H1 (cell line): ENCODE results near the gene CACNA1A. TPM values are rescaled to one million over a fixed set of nuclear protein-coding genes. Genes with fewer than 3 reads are reported as not detected.
"Not testable (repeated sequence)": the region's sequence is repeated elsewhere in the genome, so short reads cannot be mapped to it uniquely, and the experiment has no call there.

Source experiments
- CTCF ChIA-PET: fragments of 300-600 bp; sonication (Branson Sonifier 250); formaldehyde crosslinking; loops from one replicate; lab custom pipeline; 2021; ENCODE audit not compliant: partially characterized antibody; lab: Charles Lee
- POLR2A ChIA-PET: fragments of 300-600 bp; sonication (Branson Sonifier 250); formaldehyde crosslinking; loops from one replicate; lab custom pipeline; 2021; ENCODE audit warnings: inconsistent platforms; ENCODE audit not compliant: partially characterized antibody; lab: Charles Lee
- DNase-seq, 2 experiments: peaks; one replicate each; pipeline versions ENCODE4 v3.0.0 to v3.0.0-alpha.2; 2010 to 2022; ENCODE audit warnings: low spot score in 2 of 2, low read depth in 1 of 2, mixed read lengths in 1 of 2
- FAIRE-seq: peaks from 2 replicates; lab custom pipeline; 2011; peaks lifted over from hg19 to GRCh38; lab: Jason Lieb, UNC
- H2AFZ ChIP-seq: 2 replicates; pipeline ENCODE4 v1.8.1; 2012; ENCODE audit warnings: low read length, inconsistent platforms
- H2AK5ac ChIP-seq: 2 replicates; pipeline ENCODE4 v1.6.1; 2013; ENCODE audit warnings: low read depth, low read length
- H2BK120ac ChIP-seq: replicated peaks from 2 replicates; pipeline ENCODE3; 2013; ENCODE audit warnings: low read depth, low read length, inconsistent platforms
- H2BK12ac ChIP-seq: 2 replicates; pipeline ENCODE4 v1.6.1; 2013; ENCODE audit warnings: low read depth, low read length
- H2BK15ac ChIP-seq: 2 replicates; pipeline ENCODE4 v1.6.1; 2013; ENCODE audit warnings: low read length
- H2BK20ac ChIP-seq: 2 replicates; pipeline ENCODE4 v1.6.1; 2013; ENCODE audit warnings: low read length
- H2BK5ac ChIP-seq: 2 replicates; pipeline ENCODE4 v1.6.1; 2013; ENCODE audit warnings: low read depth, low read length
- H3K14ac ChIP-seq: 2 replicates; pipeline ENCODE4 v1.6.1; 2013; ENCODE audit warnings: inconsistent platforms; ENCODE audit not compliant: insufficient read length
- H3K18ac ChIP-seq: 2 replicates; pipeline ENCODE4 v1.6.1; 2013; ENCODE audit warnings: low read length; ENCODE audit errors: extremely low read depth
- H3K23ac ChIP-seq: 2 replicates; pipeline ENCODE4 v1.6.1; 2013; ENCODE audit warnings: inconsistent platforms; ENCODE audit not compliant: insufficient read length
- H3K23me2 ChIP-seq: 2 replicates; pipeline ENCODE4 v1.6.1; 2013; ENCODE audit warnings: low read depth, low read length
- H3K27ac ChIP-seq: 2 replicates; pipeline ENCODE4 v1.6.1; 2011; ENCODE audit warnings: low read depth, low read length, inconsistent platforms
- H3K27me3 ChIP-seq, 4 experiments: replicated peaks in 1 of 4; 1 replicate in 1 of 4; 2 replicates in 3 of 4; pipeline versions ENCODE4 v1.6.1 to v1.8.1; 2011 to 2013; ENCODE audit warnings: low read length in 3 of 4, mild to moderate bottlenecking in 3 of 4, inconsistent platforms in 2 of 4, mixed read lengths in 2 of 4, moderate library complexity in 1 of 4; ENCODE audit not compliant: control insufficient read depth in 3 of 4, insufficient read depth in 3 of 4; ENCODE audit errors: extremely low read depth in 1 of 4
- H3K36me3 ChIP-seq, 4 experiments: 2 replicates each; pipeline versions ENCODE4 v1.6.1 to v1.8.1; 2011 to 2013; ENCODE audit warnings: mild to moderate bottlenecking in 4 of 4, low read length in 3 of 4, moderate library complexity in 2 of 4, control low read depth in 1 of 4, inconsistent platforms in 1 of 4; ENCODE audit not compliant: insufficient read depth in 4 of 4, control insufficient read depth in 2 of 4
- H3K4ac ChIP-seq: replicated peaks from 2 replicates; pipeline ENCODE3; 2013; ENCODE audit warnings: low read length, low read depth, mixed read lengths, inconsistent platforms; ENCODE audit not compliant: insufficient read length
- H3K4me1 ChIP-seq, 4 experiments: replicated peaks in 1 of 4; 1 replicate in 1 of 4; 2 replicates in 3 of 4; pipeline versions ENCODE4 v1.6.1 to v1.8.1; 2011 to 2013; ENCODE audit warnings: low read length in 3 of 4, inconsistent platforms in 2 of 4, mixed read lengths in 1 of 4; ENCODE audit not compliant: insufficient read depth in 4 of 4, control insufficient read depth in 3 of 4
- H3K4me2 ChIP-seq, 2 experiments: 2 replicates each; pipeline versions ENCODE4 v1.6.1 to v1.8.1; 2011 to 2013; ENCODE audit warnings: low read depth in 2 of 2, low read length in 2 of 2, control low read depth in 1 of 2, inconsistent platforms in 1 of 2, mild to moderate bottlenecking in 1 of 2; ENCODE audit not compliant: insufficient read depth in 1 of 2
- H3K4me3 ChIP-seq, 4 experiments: fragments of 200-600, 300-600 bp in 1 of 4; sonication (generic), shearing (Covaris generic), sonication (Bioruptor Twin) in 1 of 4; 2 replicates each; pipeline versions ENCODE4 v1.5.1 to v1.8.1; 2011 to 2016; ENCODE audit warnings: low read length in 4 of 4, low read depth in 3 of 4, control low read depth in 2 of 4, inconsistent platforms in 2 of 4, mild to moderate bottlenecking in 2 of 4, mixed read lengths in 1 of 4, moderate library complexity in 1 of 4; ENCODE audit not compliant: insufficient read depth in 2 of 4; ENCODE audit errors: extremely low read depth in 1 of 4
- H3K56ac ChIP-seq: replicated peaks from 2 replicates; pipeline ENCODE3; 2013; ENCODE audit warnings: low read depth, mild to moderate bottlenecking, mixed read lengths, low read length, inconsistent platforms; ENCODE audit not compliant: insufficient read length
- H3K79me1 ChIP-seq: 2 replicates; pipeline ENCODE4 v1.6.1; 2013; ENCODE audit warnings: low read depth, low read length, control low read depth
- H3K79me2 ChIP-seq, 2 experiments: 2 replicates each; pipeline versions ENCODE4 v1.6.1 to v1.8.1; 2012 to 2013; ENCODE audit warnings: low read length in 2 of 2, mild to moderate bottlenecking in 2 of 2, inconsistent platforms in 1 of 2; ENCODE audit not compliant: insufficient read depth in 2 of 2, control insufficient read depth in 1 of 2
- H3K9ac ChIP-seq, 4 experiments: replicated peaks in 1 of 4; 1 replicate in 1 of 4; 2 replicates in 3 of 4; pipeline versions ENCODE4 v1.6.1 to v1.8.1; 2011 to 2013; ENCODE audit warnings: low read depth in 3 of 4, low read length in 3 of 4, control low read depth in 2 of 4, mild to moderate bottlenecking in 2 of 4, moderate library complexity in 2 of 4, inconsistent platforms in 1 of 4; ENCODE audit errors: extremely low read depth in 1 of 4
- H3K9me3 ChIP-seq, 2 experiments: 2 replicates each; pipeline versions ENCODE4 v1.6.1 to v1.8.1; 2012 to 2013; ENCODE audit warnings: mild to moderate bottlenecking in 2 of 2, moderate library complexity in 2 of 2, control low read depth in 1 of 2, inconsistent platforms in 1 of 2, low read depth in 1 of 2, low read length in 1 of 2, mixed read lengths in 1 of 2; ENCODE audit not compliant: insufficient read depth in 2 of 2
- H4K20me1 ChIP-seq, 2 experiments: replicated peaks in 1 of 2; 2 replicates each; pipeline versions ENCODE3 to v1.8.1; 2011 to 2013; ENCODE audit warnings: inconsistent platforms in 2 of 2, low read length in 2 of 2, mild to moderate bottlenecking in 1 of 2; ENCODE audit not compliant: insufficient read depth in 2 of 2, control insufficient read depth in 1 of 2
- H4K5ac ChIP-seq: 2 replicates; pipeline ENCODE4 v1.6.1; 2013; ENCODE audit warnings: low read length, low read depth, mixed read lengths, inconsistent platforms; ENCODE audit not compliant: insufficient read length
- H4K8ac ChIP-seq: 2 replicates; pipeline ENCODE4 v1.8.0; 2013; ENCODE audit warnings: mild to moderate bottlenecking, moderate library complexity, low read length, inconsistent platforms; ENCODE audit not compliant: insufficient read depth; ENCODE audit errors: extremely low read depth
- H4K91ac ChIP-seq: replicated peaks from 2 replicates; pipeline ENCODE3; 2013; ENCODE audit warnings: low read length, mixed read lengths, inconsistent platforms; ENCODE audit not compliant: insufficient read length
- WGBS, 2 experiments: shearing (Covaris generic) in 1 of 2; methylation state at CpG; one replicate each; pipeline versions ENCODE4 v1.1.6 to v1.1.7; 2013 to 2015; ENCODE audit warnings: low lambda C conversion rate in 2 of 2, mixed read lengths in 2 of 2, inconsistent platforms in 1 of 2, low coverage in 1 of 2, missing lambda C conversion rate in 1 of 2; ENCODE audit not compliant: insufficient replicate concordance in 2 of 2, insufficient coverage in 1 of 2, insufficient read length in 1 of 2; ENCODE audit errors: extremely low coverage in 1 of 2, missing lambda C conversion rate in 1 of 2; 5-methylcytosine and 5-hydroxymethylcytosine counted together
- polyA plus RNA-seq, 7 experiments: library from polyadenylated mRNA; depleted of rRNA in 3 of 7; stranded (reverse) in 5 of 7; unstranded in 2 of 7; fragments of >200 nt in 5 of 7; fragments of 200-250 nt in 2 of 7; gene quantifications; 1 replicate in 5 of 7; 2 replicates in 1 of 7; 4 replicates in 1 of 7; pipeline versions ENCODE4 v1.2.1 to v1.2.3, GENCODE V29; 2011 to 2013; ENCODE audit warnings: missing spikeins in 2 of 7, mixed read lengths in 2 of 7
- total RNA-seq: library from RNA; stranded (reverse); fragmentation: NEBNext Ultra II Directional; extraction: Animal tissue kit (Norgen Biotek cat#: 25700); gene quantifications from 2 replicates; pipeline ENCODE4 v1.2.1, GENCODE V29; 2021

Gene CACNA1A
- total and polyA plus RNA-seq, 2 of the 8 experiments (the other 6 are each of a cell fraction or from before 2014, with no cell fraction given), result 10.7 to 25.3 TPM

DNA sequence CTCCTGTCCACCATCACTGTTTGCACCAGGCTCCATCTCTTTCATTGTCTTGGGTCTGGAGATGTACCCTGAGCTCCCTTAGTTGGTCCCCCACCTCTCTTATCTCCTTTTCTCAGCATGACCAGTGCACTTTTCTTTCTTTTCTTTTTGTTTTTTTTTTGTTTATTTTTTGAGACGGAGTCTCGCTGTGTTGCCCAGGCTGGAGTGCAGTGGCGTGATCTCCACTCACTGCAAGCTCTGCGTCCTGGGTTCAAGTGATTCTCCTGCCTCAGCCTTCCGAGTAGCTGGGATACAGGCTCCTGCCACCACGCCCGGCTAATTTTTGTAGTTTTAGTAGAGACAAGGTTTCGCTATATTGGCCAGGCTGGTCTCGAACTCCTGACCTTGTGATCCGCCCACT, 328.0 kb downstream of the CACNA1A start:
- not testable (repeated sequence) for H4K20me1 ChIP-seq, H4K5ac ChIP-seq, H3K23ac ChIP-seq, H3K9ac ChIP-seq, H3K9me3 ChIP-seq, H3K4me3 ChIP-seq, H2BK20ac ChIP-seq, H3K14ac ChIP-seq, H3K79me1 ChIP-seq, H2BK5ac ChIP-seq, H3K27ac ChIP-seq, FAIRE-seq, DNase-seq, H2AFZ ChIP-seq, H3K4me2 ChIP-seq, H4K91ac ChIP-seq, H3K4ac ChIP-seq, H3K4me1 ChIP-seq, H3K18ac ChIP-seq, H3K36me3 ChIP-seq, H2AK5ac ChIP-seq, H3K27me3 ChIP-seq, H3K56ac ChIP-seq, H4K8ac ChIP-seq, H2BK12ac ChIP-seq, H3K23me2 ChIP-seq, H2BK15ac ChIP-seq, H3K79me2 ChIP-seq, H2BK120ac ChIP-seq
- ChIA-PET POLR2A (interaction anchor here (0.6 to 9.8 kb wide), 5 partner anchors 9 to 214 kb away, joined by 4 to 67 read pairs (median 19); no protein-coding TSS in a partner anchor), CTCF (interaction anchor here (0.6 to 1.7 kb wide), 4 partner anchors 9 to 200 kb away, joined by 3 to 6 read pairs (median 4); no protein-coding TSS in a partner anchor)
- WGBS, 2 experiments, result 98% methylated on average over 9 of the region's 10 CpGs; no CpG with 5 or more reads in 1 of the 2 experiments

DNA sequence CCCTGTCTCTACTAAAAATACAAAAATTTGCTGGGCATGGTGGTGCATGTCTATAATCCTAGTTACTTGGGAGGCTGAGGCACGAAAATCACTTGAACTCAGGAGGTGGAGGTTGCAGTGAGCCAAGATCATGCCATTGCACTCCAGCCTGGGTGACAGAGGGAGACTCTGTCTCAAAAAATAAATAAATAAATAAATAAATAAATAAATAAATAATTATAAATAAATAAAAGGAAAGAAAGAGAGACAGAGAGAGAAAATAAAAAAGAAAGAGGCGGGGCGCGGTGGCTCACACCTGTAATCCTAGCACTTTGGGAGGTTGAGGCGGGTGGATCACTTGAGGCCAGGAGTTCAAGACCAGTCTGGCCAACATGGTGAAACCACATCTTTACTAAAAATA, 328.7 kb downstream of the CACNA1A start:
- not testable (repeated sequence) for H3K23me2 ChIP-seq, H2AFZ ChIP-seq, H4K91ac ChIP-seq, H2BK5ac ChIP-seq, H3K56ac ChIP-seq, H3K9me3 ChIP-seq, H3K4ac ChIP-seq, H3K79me2 ChIP-seq, H3K14ac ChIP-seq, H3K79me1 ChIP-seq, H3K27me3 ChIP-seq, H2BK15ac ChIP-seq, H3K4me3 ChIP-seq, H4K5ac ChIP-seq, H4K20me1 ChIP-seq, H3K4me2 ChIP-seq, FAIRE-seq, H4K8ac ChIP-seq, H3K27ac ChIP-seq, H2BK12ac ChIP-seq, H3K4me1 ChIP-seq, H3K18ac ChIP-seq, H2AK5ac ChIP-seq, H3K36me3 ChIP-seq, H2BK20ac ChIP-seq, DNase-seq, H2BK120ac ChIP-seq, H3K9ac ChIP-seq, H3K23ac ChIP-seq
- POLR2A ChIA-PET, result interaction anchor here (0.9 to 9.8 kb wide), 5 partner anchors 8 to 25 kb away, joined by 3 to 67 read pairs (median 37); no protein-coding TSS in a partner anchor
- CTCF ChIA-PET, result interaction anchor here (0.6 to 1.7 kb wide), 6 partner anchors 9 to 199 kb away, joined by 3 to 6 read pairs (median 4); no protein-coding TSS in a partner anchor
- 99% methylated on average over 5 of the region's 5 CpGs; no CpG with 5 or more reads in 1 of the 2 experiments for WGBS, 2 experiments
